Colon (tissue), 2 donors: Measurements from ENCODE around the gene TGM2.

ENCODE experiments used
- FAIRE-seq: peaks from 2 replicates; lab custom pipeline; 2012; peaks lifted over from hg19 to GRCh38; lab: Jason Lieb, UNC
- donor health status: control.
- donor health status: control.

Gene TGM2

GRCh38 chr20:38161412-38161774 is 3.7 kb downstream of the TGM2 start:
- no peak for FAIRE-seq

- FAIRE-seq = no peak
Observed at GRCh38 chr20:38159957-38160756, 4.9 kb downstream of the TGM2 start.

GRCh38 chr20:38159566-38159956 is 5.5 kb downstream of the TGM2 start:
- no peak for FAIRE-seq

GRCh38 chr20:38158701-38159351 is 6.2 kb downstream of the TGM2 start:
- no peak for FAIRE-seq

- no peak for FAIRE-seq
Observed at GRCh38 chr20:38157635-38158495, 7.2 kb downstream of the TGM2 start.

- FAIRE-seq = no peak
Observed at GRCh38 chr20:38156888-38157634, 8.0 kb downstream of the TGM2 start.

- no peak for FAIRE-seq
Observed at GRCh38 chr20:38156280-38156679, 8.8 kb downstream of the TGM2 start.

- FAIRE-seq = no peak
Observed at GRCh38 chr20:38155811-38156210, 9.3 kb downstream of the TGM2 start.

GRCh38 chr20:38153401-38153800 is 11.7 kb downstream of the TGM2 start:
- FAIRE-seq = no peak

GRCh38 chr20:38152621-38153221 is 12.3 kb downstream of the TGM2 start:
- FAIRE-seq = no peak

- FAIRE-seq = no peak
Observed at GRCh38 chr20:38152175-38152620, 12.9 kb downstream of the TGM2 start.

- FAIRE-seq = no peak
Observed at GRCh38 chr20:38151455-38151854, 13.6 kb downstream of the TGM2 start.

- no peak for FAIRE-seq
Observed at GRCh38 chr20:38150335-38151170, 14.5 kb downstream of the TGM2 start.

- FAIRE-seq = no peak
Observed at GRCh38 chr20:38148328-38149102, 16.6 kb downstream of the TGM2 start.

- FAIRE-seq = no peak
Observed at GRCh38 chr20:38147751-38148150, 17.3 kb downstream of the TGM2 start.

- FAIRE-seq = no peak
Observed at GRCh38 chr20:38147163-38147562, 17.9 kb downstream of the TGM2 start.

- no peak for FAIRE-seq
Observed at GRCh38 chr20:38146628-38147027, 18.4 kb downstream of the TGM2 start.

GRCh38 chr20:38146156-38146555 is 18.9 kb downstream of the TGM2 start:
- no peak for FAIRE-seq

GRCh38 chr20:38145729-38146075 is 19.4 kb downstream of the TGM2 start:
- FAIRE-seq = no peak
